GM18502 (cell line): ENCODE data around the gene DBX2.
"Not testable (repeated sequence)": the region's sequence is repeated elsewhere in the genome, so short reads cannot be mapped to it uniquely, and the experiment has no call there.

Experiments used
- ATAC-seq: cut with Tn5 transposase; IDR thresholded peaks from one replicate; pipeline ENCODE4 v1.9.1; 2021; ENCODE audit warnings: mild to moderate bottlenecking; ENCODE audit not compliant: unreplicated experiment, poor library complexity

The DBX2 gene

DNA sequence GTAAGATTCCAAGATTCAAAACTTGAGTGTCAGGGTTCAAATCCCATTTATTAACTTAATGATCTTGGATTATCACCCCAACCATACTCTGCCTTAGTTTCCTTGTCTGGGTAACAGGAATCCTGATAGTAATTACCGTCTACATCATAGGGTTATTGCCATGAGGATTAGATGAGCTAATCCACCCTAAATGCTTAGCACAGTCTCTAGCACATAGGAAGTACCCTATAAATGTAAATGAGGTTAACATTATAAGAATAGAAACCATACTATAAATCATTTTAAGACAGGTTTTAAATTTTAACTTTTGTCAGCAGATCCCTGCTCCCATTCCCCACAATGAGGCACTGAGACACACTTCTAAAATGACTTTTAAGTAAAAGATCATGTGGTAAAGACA, 36.5 kb downstream of the DBX2 start:
- ATAC-seq: no peak

DNA sequence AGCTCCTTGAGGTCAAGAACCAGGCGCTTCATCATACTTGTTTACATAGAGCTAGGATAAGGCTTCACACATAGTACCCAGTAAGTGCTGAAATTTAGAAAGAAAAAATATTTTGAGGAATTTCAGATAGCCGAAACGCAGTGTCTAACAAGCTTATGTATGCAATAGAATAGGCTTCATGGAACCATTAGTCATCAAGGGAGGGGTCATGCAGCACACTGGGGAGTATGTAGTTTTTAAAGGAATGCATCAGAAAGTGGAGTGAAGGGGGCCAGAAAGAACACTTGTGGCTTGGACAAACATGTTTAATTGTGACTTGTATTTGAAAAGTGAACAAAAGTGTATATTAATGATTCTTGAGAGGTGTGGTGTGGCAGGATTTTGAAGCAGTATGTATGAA, 38.1 kb downstream of the DBX2 start:
- ATAC-seq: no peak

DNA sequence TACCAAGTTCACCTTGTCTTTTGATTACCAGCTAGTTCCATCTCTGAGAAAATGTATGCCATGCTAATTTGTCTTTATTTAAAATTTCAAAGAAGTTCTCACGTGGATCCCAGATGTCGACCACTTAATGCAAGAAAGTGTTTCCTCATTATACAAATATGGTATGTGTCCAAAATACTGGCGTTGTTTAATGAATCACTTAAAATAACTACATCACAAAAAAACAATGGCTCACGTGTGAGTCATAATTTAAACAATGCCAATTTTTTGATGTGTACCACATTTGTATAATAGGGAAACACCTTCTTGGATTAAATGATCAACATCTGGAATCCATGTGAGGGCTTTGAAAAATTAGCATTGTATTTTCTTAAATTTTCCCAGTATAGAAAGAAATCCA, 40.8 kb downstream of the DBX2 start:
- no peak for ATAC-seq

DNA sequence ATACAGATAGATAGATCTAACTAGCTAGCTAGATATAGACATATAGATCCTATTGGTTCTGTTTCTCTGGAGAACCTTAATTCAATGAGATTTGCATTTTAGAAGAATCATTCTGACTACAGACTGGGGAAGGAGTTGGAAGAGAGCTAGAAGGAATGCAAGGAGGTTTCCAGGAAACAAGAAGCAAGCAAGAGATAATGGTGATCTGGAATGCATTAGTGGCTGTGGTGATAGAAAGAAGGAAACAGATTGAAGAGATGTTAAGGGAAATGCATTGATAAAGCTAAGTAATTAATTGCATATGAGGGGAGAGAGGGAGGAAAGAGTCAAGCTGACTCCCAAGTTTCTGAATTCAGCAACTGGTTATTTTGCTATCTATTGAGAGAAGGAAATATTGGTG, 42.7 kb downstream of the DBX2 start:
- ATAC-seq: no peak

DNA sequence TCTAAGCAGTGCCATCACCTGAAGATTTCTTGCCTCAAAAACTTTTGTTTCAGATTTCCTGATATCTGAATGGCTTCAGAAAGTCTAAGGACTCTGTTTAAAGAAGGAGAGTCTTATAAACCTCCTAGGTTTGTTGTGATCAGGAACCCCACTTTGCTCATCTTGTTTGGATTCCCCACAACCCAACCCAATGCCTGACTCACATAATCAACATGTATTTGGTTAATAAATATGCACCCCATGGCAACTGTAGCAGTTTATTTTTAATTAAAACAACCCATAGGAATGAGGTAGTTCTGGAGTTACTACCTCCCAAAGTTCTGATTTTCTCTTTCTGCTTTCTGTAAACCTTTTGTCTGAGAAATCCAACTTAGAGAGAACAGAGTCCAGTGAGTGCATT, 51.5 kb downstream of the DBX2 start:
- ATAC-seq: no peak

DNA sequence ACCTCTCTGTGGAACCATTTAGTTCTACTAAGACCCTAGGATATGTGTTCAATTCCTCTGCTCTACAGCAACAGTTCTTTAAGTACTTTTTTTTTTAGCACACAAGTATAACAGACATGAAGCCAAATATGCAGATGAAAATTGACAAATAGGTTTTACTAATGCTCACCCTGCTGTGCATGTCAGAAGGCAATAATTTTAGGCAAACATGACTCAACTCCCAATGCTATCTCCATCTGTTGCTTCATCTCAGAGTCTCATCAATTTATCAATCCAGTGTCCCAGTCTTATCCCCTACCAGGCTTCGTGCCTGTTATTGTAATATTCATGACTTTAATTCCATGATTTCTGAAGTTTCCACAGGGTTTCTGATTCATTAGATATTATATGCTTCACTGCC, 57.7 kb downstream of the DBX2 start:
- ATAC-seq: no peak

DNA sequence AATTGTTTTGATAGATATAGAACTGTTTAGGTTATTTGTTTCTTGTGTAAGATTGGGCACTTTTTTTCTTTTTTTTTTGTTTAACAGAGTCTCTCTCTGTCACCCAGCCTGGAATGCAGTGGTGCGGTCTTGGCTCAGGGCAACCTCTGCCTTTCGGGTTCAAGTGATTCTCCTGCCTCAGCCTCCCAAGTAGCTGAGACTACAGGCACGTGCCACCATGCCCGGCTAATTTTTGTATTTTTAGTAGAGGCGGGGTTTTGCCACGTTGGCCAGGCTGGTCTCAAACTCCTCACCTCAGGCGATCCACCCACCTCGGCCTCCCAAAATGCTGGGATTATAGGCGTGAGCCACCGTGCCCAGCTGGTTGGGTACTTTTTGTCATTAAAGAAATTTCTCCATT, 66.0 kb downstream of the DBX2 start:
- not testable (repeated sequence) for ATAC-seq

DNA sequence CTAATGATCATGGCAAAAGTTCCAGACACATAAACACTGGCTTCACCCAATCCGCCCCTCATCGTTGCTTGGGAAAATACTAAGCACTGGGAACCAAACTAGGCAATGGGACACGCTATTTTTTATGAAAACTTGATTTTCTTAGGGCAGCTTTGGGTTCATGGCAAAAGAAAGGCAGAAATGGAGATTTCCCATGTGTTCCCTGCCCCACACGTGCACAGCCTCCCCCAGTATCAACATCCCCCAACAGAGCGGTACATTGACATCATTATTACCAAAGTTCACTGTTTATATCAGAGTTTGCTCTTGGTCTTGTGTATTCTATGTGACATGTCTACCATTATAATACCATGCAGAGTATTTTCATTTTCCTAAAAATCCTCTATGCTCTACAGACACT, 71.0 kb downstream of the DBX2 start:
- no peak for ATAC-seq

DNA sequence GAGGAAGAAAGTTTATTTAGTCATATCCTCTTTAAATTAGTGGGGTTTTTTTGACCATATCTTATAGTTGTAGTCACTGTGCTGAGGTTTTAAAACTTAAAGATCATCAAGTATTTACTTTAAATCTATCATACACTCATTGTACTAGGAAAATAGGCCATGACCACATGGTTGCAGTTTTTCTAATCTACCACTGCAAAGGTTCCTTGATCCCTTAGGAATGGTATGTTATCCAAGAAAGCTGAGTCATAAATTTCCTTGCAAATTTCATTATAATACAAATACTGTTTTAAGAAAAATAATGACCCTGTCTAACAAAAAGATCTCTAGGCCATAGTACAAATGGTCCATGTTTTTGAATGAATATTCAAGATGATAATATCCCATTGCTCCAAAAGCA, 74.7 kb downstream of the DBX2 start:
- no peak for ATAC-seq

DNA sequence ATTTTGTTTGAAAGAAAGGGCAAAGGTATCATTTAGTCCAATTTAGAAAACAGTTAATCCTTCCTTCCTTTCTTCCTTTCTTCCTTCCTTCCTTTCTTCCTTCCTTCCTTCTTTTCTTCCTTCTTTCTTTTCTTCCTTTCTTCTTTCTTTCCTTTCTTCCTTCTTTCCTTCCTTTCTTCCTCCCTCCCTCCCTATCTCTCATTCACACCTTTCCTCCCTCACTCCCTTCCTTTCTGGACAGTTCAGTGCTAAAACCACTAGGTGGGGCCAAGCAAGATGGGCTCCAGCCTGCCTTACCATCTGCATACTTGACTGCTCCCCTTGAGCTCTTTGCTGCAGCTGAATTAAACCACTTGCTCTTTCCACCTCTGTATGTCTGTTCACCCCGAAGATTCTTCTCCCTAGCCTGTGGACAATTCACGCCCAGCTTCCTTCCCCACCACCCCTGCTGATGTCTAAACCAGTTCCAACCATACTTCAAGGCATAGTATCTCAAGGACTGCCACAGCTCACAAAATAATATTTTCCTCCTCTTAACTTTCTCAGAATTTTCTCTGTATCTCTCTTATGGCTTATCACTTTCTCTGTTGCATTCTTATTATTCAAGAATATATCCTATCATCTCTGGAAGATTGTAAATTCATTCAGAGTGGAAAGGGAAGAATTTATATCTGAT, 78.0 kb downstream of the DBX2 start:
- ATAC-seq: peak; percentile 80

DNA sequence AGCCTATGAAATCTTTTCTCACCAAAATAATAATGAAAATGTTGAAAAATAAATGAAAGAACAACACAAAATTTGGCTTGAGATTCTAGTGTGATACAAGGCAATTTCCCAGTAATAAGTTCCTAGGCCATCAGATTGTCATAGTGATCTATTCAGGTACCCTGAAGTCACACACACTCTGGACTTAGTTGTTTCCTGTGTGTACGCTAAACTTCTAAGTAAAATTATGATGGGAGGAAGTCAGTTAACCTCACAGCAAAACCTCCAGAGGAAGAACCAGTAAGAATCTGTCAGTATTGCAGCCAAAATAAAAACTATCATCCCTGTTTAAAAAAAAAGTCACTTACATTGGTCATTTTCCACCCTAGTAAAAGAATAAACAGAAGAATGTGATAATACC, 81.9 kb downstream of the DBX2 start:
- ATAC-seq: no peak
